ENCODE measurements around the gene HLA-DOA.

The HLA-DOA gene

GRCh38 chr6:32983964-32984621, 25.3 kb downstream of the HLA-DOA start:
- H3K27ac ChIP-seq (replicated peaks), result no peak overlapping the region
- no peaks in the 10 kb centered on the region for H3K27me3 ChIP-seq (ENCODE audit: insufficient read depth, poor library complexity, severe bottlenecking)
- no peak for DNase-seq (ENCODE audit: low read depth in 1 of 2, low spot score in 1 of 2)
- no peak overlapping the region for H3K4me3 ChIP-seq (replicated peaks; ENCODE audit: insufficient read depth, low read length)
- TF ChIP-seq GABPA (IDR thresholded peaks at IDR 0.05; ENCODE audit: low read depth), result no peak
- TF ChIP-seq SPI1 (IDR thresholded peaks at IDR 0.05; ENCODE audit: borderline replicate concordance, low read depth), result no peak
- TF ChIP-seq POLR2AphosphoS5 (IDR thresholded peaks at IDR 0.05; ENCODE audit: low read depth), result no peak
- TF ChIP-seq, protein P1, sequence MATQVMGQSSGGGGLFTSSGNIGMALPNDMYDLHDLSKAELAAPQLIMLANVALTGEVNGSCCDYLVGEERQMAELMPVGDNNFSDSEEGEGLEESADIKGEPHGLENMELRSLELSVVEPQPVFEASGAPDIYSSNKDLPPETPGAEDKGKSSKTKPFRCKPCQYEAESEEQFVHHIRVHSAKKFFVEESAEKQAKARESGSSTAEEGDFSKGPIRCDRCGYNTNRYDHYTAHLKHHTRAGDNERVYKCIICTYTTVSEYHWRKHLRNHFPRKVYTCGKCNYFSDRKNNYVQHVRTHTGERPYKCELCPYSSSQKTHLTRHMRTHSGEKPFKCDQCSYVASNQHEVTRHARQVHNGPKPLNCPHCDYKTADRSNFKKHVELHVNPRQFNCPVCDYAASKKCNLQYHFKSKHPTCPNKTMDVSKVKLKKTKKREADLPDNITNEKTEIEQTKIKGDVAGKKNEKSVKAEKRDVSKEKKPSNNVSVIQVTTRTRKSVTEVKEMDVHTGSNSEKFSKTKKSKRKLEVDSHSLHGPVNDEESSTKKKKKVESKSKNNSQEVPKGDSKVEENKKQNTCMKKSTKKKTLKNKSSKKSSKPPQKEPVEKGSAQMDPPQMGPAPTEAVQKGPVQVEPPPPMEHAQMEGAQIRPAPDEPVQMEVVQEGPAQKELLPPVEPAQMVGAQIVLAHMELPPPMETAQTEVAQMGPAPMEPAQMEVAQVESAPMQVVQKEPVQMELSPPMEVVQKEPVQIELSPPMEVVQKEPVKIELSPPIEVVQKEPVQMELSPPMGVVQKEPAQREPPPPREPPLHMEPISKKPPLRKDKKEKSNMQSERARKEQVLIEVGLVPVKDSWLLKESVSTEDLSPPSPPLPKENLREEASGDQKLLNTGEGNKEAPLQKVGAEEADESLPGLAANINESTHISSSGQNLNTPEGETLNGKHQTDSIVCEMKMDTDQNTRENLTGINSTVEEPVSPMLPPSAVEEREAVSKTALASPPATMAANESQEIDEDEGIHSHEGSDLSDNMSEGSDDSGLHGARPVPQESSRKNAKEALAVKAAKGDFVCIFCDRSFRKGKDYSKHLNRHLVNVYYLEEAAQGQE (IDR thresholded peaks at IDR 0.05; ENCODE audit: insufficient replicate concordance, low read depth), result no peak
- TF ChIP-seq, protein P2, sequence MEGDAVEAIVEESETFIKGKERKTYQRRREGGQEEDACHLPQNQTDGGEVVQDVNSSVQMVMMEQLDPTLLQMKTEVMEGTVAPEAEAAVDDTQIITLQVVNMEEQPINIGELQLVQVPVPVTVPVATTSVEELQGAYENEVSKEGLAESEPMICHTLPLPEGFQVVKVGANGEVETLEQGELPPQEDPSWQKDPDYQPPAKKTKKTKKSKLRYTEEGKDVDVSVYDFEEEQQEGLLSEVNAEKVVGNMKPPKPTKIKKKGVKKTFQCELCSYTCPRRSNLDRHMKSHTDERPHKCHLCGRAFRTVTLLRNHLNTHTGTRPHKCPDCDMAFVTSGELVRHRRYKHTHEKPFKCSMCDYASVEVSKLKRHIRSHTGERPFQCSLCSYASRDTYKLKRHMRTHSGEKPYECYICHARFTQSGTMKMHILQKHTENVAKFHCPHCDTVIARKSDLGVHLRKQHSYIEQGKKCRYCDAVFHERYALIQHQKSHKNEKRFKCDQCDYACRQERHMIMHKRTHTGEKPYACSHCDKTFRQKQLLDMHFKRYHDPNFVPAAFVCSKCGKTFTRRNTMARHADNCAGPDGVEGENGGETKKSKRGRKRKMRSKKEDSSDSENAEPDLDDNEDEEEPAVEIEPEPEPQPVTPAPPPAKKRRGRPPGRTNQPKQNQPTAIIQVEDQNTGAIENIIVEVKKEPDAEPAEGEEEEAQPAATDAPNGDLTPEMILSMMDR (IDR thresholded peaks at IDR 0.05; ENCODE audit: insufficient read depth, low read length), result no peak

- H3K4me3 ChIP-seq (replicated peaks; ENCODE audit: insufficient read depth, low read length), result no peak overlapping the region
- no peak for DNase-seq (ENCODE audit: low read depth in 1 of 2, low spot score in 1 of 2)
- no peak overlapping the region for H3K27ac ChIP-seq (replicated peaks)
- H3K27me3 ChIP-seq (ENCODE audit: insufficient read depth, poor library complexity, severe bottlenecking), result no peaks in the 10 kb centered on the region
- TF ChIP-seq POLR2AphosphoS5 (IDR thresholded peaks at IDR 0.05; ENCODE audit: low read depth), result no peak
- TF ChIP-seq, protein P1 (IDR thresholded peaks at IDR 0.05; ENCODE audit: insufficient replicate concordance, low read depth), result no peak
- TF ChIP-seq GABPA (IDR thresholded peaks at IDR 0.05; ENCODE audit: low read depth), result no peak
- TF ChIP-seq, protein P2 (IDR thresholded peaks at IDR 0.05; ENCODE audit: insufficient read depth, low read length), result no peak
- TF ChIP-seq SPI1 (IDR thresholded peaks at IDR 0.05; ENCODE audit: borderline replicate concordance, low read depth), result no peak
These were observed 25.9 kb downstream of the HLA-DOA start for GRCh38 chr6:32983493-32983848.

DNA sequence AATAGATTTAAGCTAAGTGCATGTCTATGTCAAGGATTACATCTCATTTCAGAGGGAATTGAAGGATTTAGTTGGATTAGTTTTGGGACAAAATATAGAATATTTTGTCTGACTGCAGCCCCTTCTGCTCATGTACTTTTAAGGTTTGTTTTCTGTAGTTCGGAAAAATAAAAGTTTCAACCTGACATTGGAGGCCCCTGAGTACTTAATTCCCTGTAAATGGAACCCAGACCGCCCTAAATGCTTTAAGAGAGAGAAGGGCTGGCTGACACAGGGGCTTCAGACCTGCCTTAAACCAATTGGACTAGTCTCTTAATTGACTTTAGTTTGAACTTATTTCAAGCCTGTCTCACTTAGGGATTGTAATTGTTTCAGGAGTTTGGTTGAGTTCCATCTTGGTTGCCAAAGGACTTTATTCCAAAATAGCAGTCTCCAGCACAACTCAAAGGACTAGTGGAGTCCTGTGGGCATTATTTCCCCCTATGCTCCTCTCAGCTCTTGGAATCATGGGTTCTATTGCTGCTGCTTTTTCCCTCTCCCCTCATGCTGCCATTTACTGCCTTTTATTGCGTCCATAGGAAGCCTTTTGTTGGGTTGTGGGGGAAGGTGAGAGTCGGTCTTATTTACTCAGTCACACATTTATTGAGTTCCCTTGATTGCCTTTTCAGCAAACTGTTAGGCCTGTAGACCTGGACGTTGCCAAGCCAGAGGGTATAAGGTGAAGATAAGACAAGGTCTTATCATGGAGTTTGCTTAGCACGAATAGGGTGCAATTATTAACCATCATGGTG, 26.5 kb downstream of the HLA-DOA start:
- Histone ChIP-seq H3K27ac (replicated peaks) (no peak overlapping the region), H3K4me3 (replicated peaks; ENCODE audit: insufficient read depth, low read length) (no peak overlapping the region), H3K27me3 (ENCODE audit: insufficient read depth, poor library complexity, severe bottlenecking) (no peaks in the 10 kb centered on the region)
- TF ChIP-seq GABPA (IDR thresholded peaks at IDR 0.05; ENCODE audit: low read depth) (no peak), POLR2AphosphoS5 (IDR thresholded peaks at IDR 0.05; ENCODE audit: low read depth) (no peak; the same call in 1 of the 2 replicates), SPI1 (IDR thresholded peaks at IDR 0.05; ENCODE audit: borderline replicate concordance, low read depth) (no peak)
- TF ChIP-seq, protein P2 (IDR thresholded peaks at IDR 0.05; ENCODE audit: insufficient read depth, low read length), result no peak
- TF ChIP-seq, protein P1 (IDR thresholded peaks at IDR 0.05; ENCODE audit: insufficient replicate concordance, low read depth), result no peak
- no peak for DNase-seq (ENCODE audit: low read depth in 1 of 2, low spot score in 1 of 2)

Measured in HL-60 (cell line).